GM19193 (cell line): Measurements from ENCODE around the gene ISCU.

ENCODE experiments used
- POLR2A ChIP-seq: IDR thresholded peaks from 4 replicates; pipeline ENCODE4 v1.6.1; 2011; ENCODE audit not compliant: insufficient read depth, insufficient read length; ENCODE audit errors: extremely low read depth

ISCU gene

DNA sequence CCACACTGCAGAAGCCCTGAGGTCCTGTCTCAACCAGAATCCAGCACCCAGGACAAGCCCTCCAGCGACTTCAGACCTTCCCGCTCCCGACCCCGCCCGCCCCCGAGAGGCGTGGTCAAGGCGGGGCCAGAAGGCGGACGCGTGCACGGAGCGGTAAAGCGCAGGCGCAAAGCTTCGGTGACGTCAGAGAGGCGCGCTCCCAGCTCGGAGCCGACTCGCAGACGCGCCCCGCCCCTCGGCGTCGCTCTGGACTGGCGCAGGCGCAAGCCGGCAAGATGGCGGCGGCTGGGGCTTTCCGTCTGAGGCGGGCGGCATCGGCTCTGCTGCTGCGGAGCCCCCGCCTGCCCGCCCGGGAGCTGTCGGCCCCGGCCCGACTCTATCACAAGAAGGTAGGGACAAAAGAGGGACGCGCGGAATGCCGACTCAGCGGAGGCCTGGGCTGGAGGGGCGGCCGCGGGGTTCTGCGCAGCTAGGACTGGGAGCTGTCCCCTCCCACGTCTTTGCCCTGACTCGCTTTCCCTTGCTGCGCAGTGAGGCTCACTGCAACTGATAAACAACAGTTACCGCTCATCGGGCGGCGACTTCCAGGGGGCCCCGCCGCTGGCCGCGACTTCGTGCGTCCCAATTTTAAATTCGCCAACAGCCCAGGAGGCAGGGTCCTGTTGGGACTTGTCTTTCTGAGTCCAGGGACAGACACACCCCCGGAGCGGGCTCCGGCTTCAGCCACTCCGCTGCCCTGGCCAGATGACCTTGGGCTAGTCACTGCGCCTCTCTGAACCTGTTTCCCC is at the start of gene ISCU:
TSS of gene ISCU (plus strand) at position 249 of the 788 bp plus-strand sequence. CDS start at position 276, 27 bp downstream.
- TF ChIP-seq POLR2A: peak; percentile 98

- TF ChIP-seq POLR2A: no peak
These were observed 47.9 kb upstream of the ISCU start for GRCh38 chr12:108514468-108514972.

GRCh38 chr12:108514973-108515814 is 47.2 kb upstream of the ISCU start, which contains the start of gene FICD:
Gene FICD (plus strand): TSS chr12:108515277. CDS start chr12:108516973, 1,696 bp downstream.
- TF ChIP-seq POLR2A: peak; percentile 83

- peak; percentile 1 for TF ChIP-seq POLR2A
These were observed 46.5 kb upstream of the ISCU start for GRCh38 chr12:108515916-108516315.

DNA sequence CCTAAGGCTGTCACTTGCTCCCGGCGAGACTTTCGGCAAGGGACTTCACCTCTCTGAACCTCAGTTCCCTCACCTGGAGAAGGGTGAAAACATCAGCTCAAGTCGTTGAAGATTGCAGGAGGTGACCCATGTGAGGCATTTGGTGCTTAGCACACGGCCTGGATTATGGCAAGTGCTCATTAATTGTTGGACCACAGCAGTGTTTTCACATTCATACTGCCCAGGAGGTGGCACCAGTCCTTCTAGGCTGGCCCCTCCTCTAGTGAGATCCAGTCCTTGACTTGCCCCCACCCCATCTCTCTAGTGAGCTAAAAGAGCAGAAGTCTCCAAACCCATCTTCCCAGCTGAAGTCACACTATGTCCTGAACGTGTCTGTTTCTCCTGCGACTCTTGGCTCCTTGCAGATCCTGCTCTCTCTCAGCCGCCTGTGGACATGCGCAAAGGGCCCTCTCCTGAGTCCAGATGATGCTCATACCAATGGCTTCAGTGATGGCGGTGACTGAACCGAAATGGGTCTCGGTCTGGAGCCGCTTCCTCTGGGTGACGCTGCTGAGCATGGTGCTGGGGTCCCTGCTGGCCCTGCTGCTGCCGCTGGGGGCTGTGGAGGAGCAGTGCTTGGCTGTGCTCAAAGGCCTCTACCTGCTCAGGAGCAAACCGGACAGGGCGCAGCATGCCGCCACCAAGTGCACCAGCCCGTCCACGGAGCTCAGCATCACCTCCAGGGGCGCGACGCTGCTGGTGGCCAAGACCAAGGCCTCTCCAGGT is 45.7 kb upstream of the ISCU start:
- TF ChIP-seq POLR2A: peak; percentile 41

- TF ChIP-seq POLR2A: no peak
These were observed 44.9 kb upstream of the ISCU start for GRCh38 chr12:108517288-108518100.

DNA sequence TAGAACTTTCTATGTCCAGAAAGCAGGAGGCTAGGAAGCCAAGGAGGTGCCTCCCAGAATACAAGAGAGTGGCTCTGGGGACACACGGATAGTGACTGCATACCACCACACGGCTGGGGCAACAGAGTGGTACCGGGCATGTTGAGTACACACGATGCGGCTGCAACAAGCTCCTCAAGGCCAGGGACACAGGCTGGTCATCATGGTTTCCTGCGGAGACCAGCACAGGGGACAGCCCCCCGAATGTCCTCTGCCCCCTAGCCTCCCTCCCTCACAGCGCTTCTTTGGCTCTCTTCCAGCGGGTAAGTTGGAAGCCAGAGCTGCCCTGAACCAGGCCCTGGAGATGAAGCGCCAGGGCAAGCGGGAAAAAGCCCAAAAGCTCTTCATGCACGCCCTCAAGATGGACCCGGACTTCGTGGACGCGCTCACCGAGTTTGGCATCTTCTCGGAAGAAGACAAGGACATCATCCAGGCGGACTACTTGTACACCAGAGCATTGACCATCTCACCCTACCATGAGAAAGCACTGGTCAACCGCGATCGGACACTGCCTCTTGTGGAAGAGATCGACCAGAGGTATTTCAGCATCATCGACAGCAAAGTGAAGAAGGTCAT is 44.2 kb upstream of the ISCU start:
- no peak for TF ChIP-seq POLR2A

GRCh38 chr12:108518716-108519496 is 43.5 kb upstream of the ISCU start:
- no peak for TF ChIP-seq POLR2A

DNA sequence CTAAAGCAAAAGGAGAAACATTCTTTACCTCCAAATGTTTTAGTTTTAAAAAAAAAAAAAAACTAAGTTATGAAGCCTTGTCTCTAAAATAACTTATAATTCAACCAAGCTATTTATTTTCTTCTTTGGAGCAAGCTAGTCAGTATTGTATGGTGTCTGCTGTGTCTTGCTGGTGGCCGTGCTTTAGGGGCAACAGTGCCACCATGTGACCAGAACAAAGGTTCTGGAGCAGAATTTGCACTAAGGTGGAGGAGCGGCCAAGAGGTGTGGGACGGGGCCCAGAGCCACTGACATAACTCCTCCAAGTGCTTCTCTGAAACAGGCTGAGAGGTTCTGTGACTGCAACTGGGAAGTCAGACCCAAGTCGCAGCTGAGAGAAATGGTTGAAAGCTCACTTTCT is 42.8 kb upstream of the ISCU start:
- TF ChIP-seq POLR2A: no peak

DNA sequence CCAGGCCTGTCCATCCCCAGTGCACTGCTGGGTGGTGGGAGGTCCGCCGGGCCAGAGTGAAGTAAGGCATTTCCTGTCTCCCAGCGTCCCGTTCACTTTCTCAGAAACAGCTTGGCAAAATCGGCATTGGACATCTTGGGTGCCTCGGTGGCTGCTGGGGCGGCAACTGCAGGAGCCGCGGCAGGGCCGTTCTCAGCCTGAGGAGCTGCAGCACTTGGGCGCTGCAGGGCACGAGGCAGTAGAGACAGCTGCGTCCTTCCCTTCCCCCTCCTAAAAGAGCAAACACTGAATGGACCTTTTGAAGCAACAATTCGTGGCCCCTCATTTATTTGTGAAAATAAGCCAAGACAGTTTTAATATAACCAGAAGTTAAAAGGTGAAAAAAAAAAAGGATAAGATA is 39.0 kb upstream of the ISCU start:
- no peak for TF ChIP-seq POLR2A

DNA sequence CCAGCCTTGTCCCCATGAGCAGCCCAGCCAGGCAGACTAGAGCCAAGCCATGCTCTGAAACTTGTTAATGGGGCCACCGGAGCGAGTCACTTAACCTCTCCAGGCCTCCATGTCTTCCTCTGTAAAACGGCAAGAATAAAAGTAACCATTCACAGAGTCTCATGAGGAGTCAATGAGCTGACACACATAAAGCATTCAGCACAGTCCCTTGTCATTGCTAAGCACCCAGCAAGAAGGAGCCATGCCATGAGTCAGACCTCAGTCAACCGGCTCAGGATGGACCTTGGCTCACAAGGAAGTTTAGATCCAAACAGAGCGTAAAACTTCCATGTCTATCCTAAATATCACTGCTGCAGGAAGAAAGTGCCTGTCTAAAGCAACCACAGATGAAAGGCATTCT is 36.7 kb upstream of the ISCU start:
- no peak for TF ChIP-seq POLR2A

DNA sequence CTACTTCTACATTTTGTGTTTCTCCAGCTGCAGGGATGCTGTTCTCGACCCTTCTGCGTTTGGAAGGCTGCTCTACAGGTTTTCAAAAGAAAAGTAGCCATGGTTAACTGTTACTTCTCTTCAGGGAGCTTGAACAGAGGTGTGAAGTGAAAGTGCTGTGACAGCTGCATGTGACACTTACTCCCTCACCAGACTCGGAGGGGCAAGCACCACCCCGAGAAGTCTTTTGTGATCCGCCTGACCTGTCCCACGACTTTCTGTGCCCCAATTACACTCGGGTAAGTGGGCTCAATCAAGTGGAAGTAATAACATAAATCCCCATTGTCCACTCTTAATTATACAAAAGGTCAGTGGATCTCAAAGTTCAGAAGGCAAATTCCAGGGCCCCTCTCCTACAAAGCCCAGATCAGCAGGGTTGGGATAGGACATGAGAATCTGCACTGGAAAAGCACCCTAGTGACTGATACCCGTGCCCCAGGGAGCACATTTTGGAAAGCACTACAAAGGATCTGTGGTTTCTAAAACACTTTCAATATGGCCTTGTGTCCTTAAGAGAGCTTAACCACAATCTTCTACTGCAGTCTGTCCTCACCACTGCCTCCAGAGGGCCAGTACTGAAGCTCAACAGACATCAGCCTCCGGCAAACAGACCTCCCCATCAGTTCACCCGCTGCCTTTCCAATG is 35.8 kb upstream of the ISCU start:
- TF ChIP-seq POLR2A: no peak

DNA sequence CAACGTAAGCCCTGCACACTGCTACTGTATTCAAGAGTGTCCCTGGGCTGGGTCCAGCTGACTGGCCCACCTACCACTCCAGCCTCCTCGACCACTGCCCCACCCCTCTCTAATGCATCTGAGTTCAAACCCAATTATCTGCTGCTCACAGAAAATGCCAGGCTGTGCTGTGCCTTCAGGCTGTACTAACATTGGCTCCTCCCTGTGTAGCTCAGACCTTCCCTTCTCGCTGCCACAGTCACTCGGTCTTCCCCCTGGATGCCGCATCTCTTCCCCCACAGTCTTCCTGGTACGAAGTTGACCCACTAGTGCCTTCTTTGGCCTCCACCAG is 35.3 kb upstream of the ISCU start:
- TF ChIP-seq POLR2A: no peak

- no peak for TF ChIP-seq POLR2A
These were observed 32.2 kb upstream of the ISCU start for GRCh38 chr12:108530161-108530560.
